Liver (tissue), 9 donors: ENCODE data around the gene GMDS. TPM values are rescaled to one million over a fixed set of nuclear protein-coding genes. Genes with fewer than 3 reads are reported as not detected.

Experiments
- DNase-seq: peaks from one replicate; pipeline ENCODE4 v3.0.0-alpha.2; 2017; ENCODE audit warnings: low spot score
- H3K27ac ChIP-seq, 2 donors: one replicate each; pipeline ENCODE4 v1.7.0; 2013; ENCODE audit warnings: inconsistent platforms in 2 of 2, low read length in 2 of 2, control low read depth in 1 of 2, low read depth in 1 of 2, mild to moderate bottlenecking in 1 of 2
- H3K27me3 ChIP-seq, 4 donors: one replicate each; pipeline versions ENCODE4 v1.6.1 to v1.7.0; 2013; ENCODE audit warnings: low read length in 3 of 4, inconsistent platforms in 1 of 4, mild to moderate bottlenecking in 1 of 4, moderate library complexity in 1 of 4; ENCODE audit not compliant: control insufficient read depth in 4 of 4, insufficient read depth in 4 of 4
- H3K36me3 ChIP-seq, 4 donors: one replicate each; pipeline versions ENCODE4 v1.6.1 to v1.7.0; 2013; ENCODE audit warnings: low read length in 3 of 4, mild to moderate bottlenecking in 3 of 4, low read depth in 1 of 4, moderate library complexity in 1 of 4; ENCODE audit not compliant: control insufficient read depth in 4 of 4, insufficient read depth in 3 of 4
- H3K4me1 ChIP-seq, 4 donors: one replicate each; pipeline versions ENCODE4 v1.6.1 to v1.7.0; 2013; ENCODE audit warnings: low read length in 3 of 4, mild to moderate bottlenecking in 3 of 4, moderate library complexity in 1 of 4; ENCODE audit not compliant: control insufficient read depth in 4 of 4, insufficient read depth in 4 of 4
- H3K4me3 ChIP-seq, 3 donors: one replicate each; pipeline versions ENCODE4 v1.6.1 to v1.7.0; 2013; ENCODE audit warnings: low read length in 3 of 3, control low read depth in 1 of 3, low read depth in 1 of 3, mild to moderate bottlenecking in 1 of 3
- H3K9ac ChIP-seq, 2 donors: one replicate each; pipeline ENCODE4 v1.7.0; 2013; ENCODE audit warnings: low read length in 2 of 2, mild to moderate bottlenecking in 2 of 2, moderate library complexity in 2 of 2, control low read depth in 1 of 2, low read depth in 1 of 2
- H3K9me3 ChIP-seq, 4 donors: one replicate each; pipeline versions ENCODE4 v1.6.1 to v1.7.0; 2013; ENCODE audit warnings: low read length in 3 of 4; ENCODE audit not compliant: control insufficient read depth in 4 of 4
- EGR1 ChIP-seq, 2 donors: IDR thresholded peaks; 2 replicates each; pipeline ENCODE4 v1.6.1; 2016 to 2018; ENCODE audit warnings: antibody characterized with exemption in 2 of 2, low read depth in 2 of 2
- FOXA1 ChIP-seq: IDR thresholded peaks from 2 replicates; pipeline ENCODE4 v1.6.1; 2016; ENCODE audit warnings: antibody characterized with exemption
- FOXA2 ChIP-seq: IDR thresholded peaks from 2 replicates; pipeline ENCODE4 v1.6.1; 2016; ENCODE audit warnings: antibody characterized with exemption
- GABPA ChIP-seq, 2 donors: IDR thresholded peaks in 1 of 2; conservative IDR thresholded peaks in 1 of 2; 2 replicates each; pipeline ENCODE4 v1.6.1; 2016; ENCODE audit warnings: antibody characterized with exemption in 2 of 2, mild to moderate bottlenecking in 1 of 2, moderate library complexity in 1 of 2
- HNF4A ChIP-seq, 2 donors: conservative IDR thresholded peaks; 2 replicates each; pipeline ENCODE4 v1.6.1; 2016; ENCODE audit warnings: antibody characterized with exemption in 2 of 2, mild to moderate bottlenecking in 2 of 2
- HNF4G ChIP-seq: IDR thresholded peaks from 2 replicates; pipeline ENCODE4 v1.6.1; 2016; ENCODE audit warnings: antibody characterized with exemption
- JUND ChIP-seq, 2 donors: IDR thresholded peaks; 2 replicates each; pipeline ENCODE4 v1.6.1; 2016; ENCODE audit warnings: antibody characterized with exemption in 2 of 2
- NR2F2 ChIP-seq: IDR thresholded peaks from 2 replicates; pipeline ENCODE4 v1.6.1; 2016; ENCODE audit warnings: antibody characterized with exemption
- RAD21 ChIP-seq, 2 donors: IDR thresholded peaks; 2 replicates each; pipeline ENCODE4 v1.6.1; 2016; ENCODE audit warnings: antibody characterized with exemption in 2 of 2, mild to moderate bottlenecking in 2 of 2
- RXRA ChIP-seq, 2 donors: IDR thresholded peaks; 2 replicates each; pipeline ENCODE4 v1.6.1; 2017 to 2018; ENCODE audit warnings: antibody characterized with exemption in 2 of 2, mild to moderate bottlenecking in 1 of 2
- SP1 ChIP-seq: IDR thresholded peaks from 2 replicates; pipeline ENCODE4 v1.6.1; 2018; ENCODE audit warnings: antibody characterized with exemption, mild to moderate bottlenecking
- TAF1 ChIP-seq: conservative IDR thresholded peaks from 2 replicates; pipeline ENCODE4 v1.6.1; 2016; ENCODE audit warnings: antibody characterized with exemption, mild to moderate bottlenecking
- YY1 ChIP-seq: IDR thresholded peaks from 2 replicates; pipeline ENCODE4 v1.6.1; 2016; ENCODE audit warnings: antibody characterized with exemption, mild to moderate bottlenecking
- WGBS: extraction: QIAGEN DNeasy Blood & Tissue Kit; methylation state at CpG from one replicate; pipeline ENCODE4 v1.1.7; 2013; 5-methylcytosine and 5-hydroxymethylcytosine counted together
- polyA plus RNA-seq, 2 donors: library from polyadenylated mRNA; stranded (reverse) in 1 of 2; unstranded in 1 of 2; fragments of 200-250 nt in 1 of 2; fragments of >200 nt in 1 of 2; fragmentation: Nextera tagmentation in 1 of 2; extraction: Ambion mirVana in 1 of 2; gene quantifications; one replicate each; pipeline versions ENCODE4 v1.2.1 to v1.2.3, GENCODE V29; 2013 to 2015
- total RNA-seq, 2 donors: library from RNA; depleted of rRNA; stranded (reverse); fragments of >200 nt; gene quantifications; one replicate each; pipeline ENCODE4 v1.2.3, GENCODE V29; 2014
- TF ChIP-seq, protein P1 (sequence below): IDR thresholded peaks from 2 replicates; pipeline ENCODE4 v1.6.1; 2016; ENCODE audit warnings: antibody characterized with exemption
- TF ChIP-seq, protein P2 (sequence below): IDR thresholded peaks from 2 replicates; pipeline ENCODE4 v1.6.1; 2016; ENCODE audit warnings: antibody characterized with exemption, mild to moderate bottlenecking
- TF ChIP-seq, protein P3 (sequence below): IDR thresholded peaks from 2 replicates; pipeline ENCODE4 v1.6.1; 2016; ENCODE audit warnings: antibody characterized with exemption
- TF ChIP-seq, protein P4 (sequence below): IDR thresholded peaks from 2 replicates; pipeline ENCODE4 v1.6.1; 2016; ENCODE audit warnings: antibody characterized with exemption
- TF ChIP-seq, protein P5 (sequence below): fragments of 150-350 bp; IDR thresholded peaks from 2 replicates; pipeline ENCODE4 v1.5.1; 2017; ENCODE audit warnings: improper control_type of control experiment, low read depth, low read length; ENCODE audit not compliant: missing input control
- donor health status: healthy.
- donor health status: healthy.
- donor health status: healthy.
- donor health status: healthy.
- donor health status: healthy.

GMDS gene
- total and polyA plus RNA-seq, 4 donors: 3.5 to 15.6 (median 13.0) TPM

DNA sequence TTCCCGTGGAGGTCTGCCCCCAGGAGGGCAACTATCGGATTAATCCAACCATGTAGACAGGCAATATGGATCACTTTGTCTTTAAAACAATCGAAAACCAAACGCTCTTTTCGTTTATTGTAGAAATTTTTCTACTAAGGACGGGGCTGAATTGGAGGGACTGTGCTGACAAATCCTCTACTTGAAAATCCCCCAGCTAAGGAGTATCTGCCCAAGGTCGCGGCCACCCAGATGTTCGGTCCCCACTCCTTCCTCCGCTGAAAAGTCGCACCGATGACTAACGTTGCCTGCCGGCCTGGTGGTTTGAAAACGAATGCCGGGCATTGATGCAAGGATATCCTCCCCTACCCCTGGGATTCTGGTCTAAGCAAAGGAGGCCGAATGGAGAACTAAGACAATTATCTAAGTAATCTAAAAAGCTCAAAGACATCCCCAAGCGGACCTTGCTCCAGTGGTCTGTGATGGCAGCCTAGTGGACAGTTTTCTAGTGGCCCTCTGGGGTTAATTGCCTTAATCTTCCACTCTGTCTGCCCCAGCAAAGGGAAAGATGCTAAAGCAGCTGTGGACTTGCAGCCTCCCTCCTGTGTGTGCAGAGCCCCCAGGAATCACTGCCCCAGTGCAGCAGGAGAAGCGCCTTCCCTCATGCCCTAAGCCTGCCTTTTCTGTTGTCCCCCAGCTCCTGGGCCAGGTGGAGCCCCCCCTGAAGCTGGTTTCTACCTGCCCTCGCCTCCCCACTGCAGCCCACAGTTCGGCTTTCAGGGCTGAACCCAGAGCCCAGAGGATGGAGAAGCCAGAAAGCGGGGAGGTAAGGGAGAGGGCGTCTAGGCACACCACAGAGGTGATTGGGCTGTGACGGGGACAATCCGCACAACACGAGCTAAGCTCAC is 639.3 kb downstream of the GMDS start:
- TF ChIP-seq, protein P1, sequence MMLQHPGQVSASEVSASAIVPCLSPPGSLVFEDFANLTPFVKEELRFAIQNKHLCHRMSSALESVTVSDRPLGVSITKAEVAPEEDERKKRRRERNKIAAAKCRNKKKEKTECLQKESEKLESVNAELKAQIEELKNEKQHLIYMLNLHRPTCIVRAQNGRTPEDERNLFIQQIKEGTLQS: no peak
- TF ChIP-seq HNF4G (no peak), HNF4A (conservative IDR thresholded peaks at IDR 0.05) (no peak), EGR1 (IDR thresholded peaks at IDR 0.05; ENCODE audit: low read depth in 2 of 2) (no peak), FOXA1 (no peak), FOXA2 (no peak), JUND (IDR thresholded peaks at IDR 0.05) (no peak), NR2F2 (no peak), RXRA (IDR thresholded peaks at IDR 0.05) (no peak), YY1 (no peak), GABPA (IDR thresholded peaks at IDR 0.05 in 1 of 2, conservative IDR thresholded peaks at IDR 0.05 in 1 of 2) (no peak), SP1 (no peak), RAD21 (IDR thresholded peaks at IDR 0.05) (no peak), TAF1 (no peak)
- TF ChIP-seq, protein P2, sequence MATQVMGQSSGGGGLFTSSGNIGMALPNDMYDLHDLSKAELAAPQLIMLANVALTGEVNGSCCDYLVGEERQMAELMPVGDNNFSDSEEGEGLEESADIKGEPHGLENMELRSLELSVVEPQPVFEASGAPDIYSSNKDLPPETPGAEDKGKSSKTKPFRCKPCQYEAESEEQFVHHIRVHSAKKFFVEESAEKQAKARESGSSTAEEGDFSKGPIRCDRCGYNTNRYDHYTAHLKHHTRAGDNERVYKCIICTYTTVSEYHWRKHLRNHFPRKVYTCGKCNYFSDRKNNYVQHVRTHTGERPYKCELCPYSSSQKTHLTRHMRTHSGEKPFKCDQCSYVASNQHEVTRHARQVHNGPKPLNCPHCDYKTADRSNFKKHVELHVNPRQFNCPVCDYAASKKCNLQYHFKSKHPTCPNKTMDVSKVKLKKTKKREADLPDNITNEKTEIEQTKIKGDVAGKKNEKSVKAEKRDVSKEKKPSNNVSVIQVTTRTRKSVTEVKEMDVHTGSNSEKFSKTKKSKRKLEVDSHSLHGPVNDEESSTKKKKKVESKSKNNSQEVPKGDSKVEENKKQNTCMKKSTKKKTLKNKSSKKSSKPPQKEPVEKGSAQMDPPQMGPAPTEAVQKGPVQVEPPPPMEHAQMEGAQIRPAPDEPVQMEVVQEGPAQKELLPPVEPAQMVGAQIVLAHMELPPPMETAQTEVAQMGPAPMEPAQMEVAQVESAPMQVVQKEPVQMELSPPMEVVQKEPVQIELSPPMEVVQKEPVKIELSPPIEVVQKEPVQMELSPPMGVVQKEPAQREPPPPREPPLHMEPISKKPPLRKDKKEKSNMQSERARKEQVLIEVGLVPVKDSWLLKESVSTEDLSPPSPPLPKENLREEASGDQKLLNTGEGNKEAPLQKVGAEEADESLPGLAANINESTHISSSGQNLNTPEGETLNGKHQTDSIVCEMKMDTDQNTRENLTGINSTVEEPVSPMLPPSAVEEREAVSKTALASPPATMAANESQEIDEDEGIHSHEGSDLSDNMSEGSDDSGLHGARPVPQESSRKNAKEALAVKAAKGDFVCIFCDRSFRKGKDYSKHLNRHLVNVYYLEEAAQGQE: no peak
- TF ChIP-seq, protein P3, sequence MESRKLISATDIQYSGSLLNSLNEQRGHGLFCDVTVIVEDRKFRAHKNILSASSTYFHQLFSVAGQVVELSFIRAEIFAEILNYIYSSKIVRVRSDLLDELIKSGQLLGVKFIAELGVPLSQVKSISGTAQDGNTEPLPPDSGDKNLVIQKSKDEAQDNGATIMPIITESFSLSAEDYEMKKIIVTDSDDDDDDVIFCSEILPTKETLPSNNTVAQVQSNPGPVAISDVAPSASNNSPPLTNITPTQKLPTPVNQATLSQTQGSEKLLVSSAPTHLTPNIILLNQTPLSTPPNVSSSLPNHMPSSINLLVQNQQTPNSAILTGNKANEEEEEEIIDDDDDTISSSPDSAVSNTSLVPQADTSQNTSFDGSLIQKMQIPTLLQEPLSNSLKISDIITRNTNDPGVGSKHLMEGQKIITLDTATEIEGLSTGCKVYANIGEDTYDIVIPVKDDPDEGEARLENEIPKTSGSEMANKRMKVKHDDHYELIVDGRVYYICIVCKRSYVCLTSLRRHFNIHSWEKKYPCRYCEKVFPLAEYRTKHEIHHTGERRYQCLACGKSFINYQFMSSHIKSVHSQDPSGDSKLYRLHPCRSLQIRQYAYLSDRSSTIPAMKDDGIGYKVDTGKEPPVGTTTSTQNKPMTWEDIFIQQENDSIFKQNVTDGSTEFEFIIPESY: no peak
- TF ChIP-seq, protein P4, sequence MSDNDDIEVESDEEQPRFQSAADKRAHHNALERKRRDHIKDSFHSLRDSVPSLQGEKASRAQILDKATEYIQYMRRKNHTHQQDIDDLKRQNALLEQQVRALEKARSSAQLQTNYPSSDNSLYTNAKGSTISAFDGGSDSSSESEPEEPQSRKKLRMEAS: no peak
- TF ChIP-seq, protein P5, sequence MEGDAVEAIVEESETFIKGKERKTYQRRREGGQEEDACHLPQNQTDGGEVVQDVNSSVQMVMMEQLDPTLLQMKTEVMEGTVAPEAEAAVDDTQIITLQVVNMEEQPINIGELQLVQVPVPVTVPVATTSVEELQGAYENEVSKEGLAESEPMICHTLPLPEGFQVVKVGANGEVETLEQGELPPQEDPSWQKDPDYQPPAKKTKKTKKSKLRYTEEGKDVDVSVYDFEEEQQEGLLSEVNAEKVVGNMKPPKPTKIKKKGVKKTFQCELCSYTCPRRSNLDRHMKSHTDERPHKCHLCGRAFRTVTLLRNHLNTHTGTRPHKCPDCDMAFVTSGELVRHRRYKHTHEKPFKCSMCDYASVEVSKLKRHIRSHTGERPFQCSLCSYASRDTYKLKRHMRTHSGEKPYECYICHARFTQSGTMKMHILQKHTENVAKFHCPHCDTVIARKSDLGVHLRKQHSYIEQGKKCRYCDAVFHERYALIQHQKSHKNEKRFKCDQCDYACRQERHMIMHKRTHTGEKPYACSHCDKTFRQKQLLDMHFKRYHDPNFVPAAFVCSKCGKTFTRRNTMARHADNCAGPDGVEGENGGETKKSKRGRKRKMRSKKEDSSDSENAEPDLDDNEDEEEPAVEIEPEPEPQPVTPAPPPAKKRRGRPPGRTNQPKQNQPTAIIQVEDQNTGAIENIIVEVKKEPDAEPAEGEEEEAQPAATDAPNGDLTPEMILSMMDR: no peak
- Histone ChIP-seq H3K4me3 (no peak overlapping the region), H3K27me3 (peaks cover 0 to 30% (median 13%) of the 10 kb centered on the region in 4 donors), H3K36me3 (no peaks in the 10 kb centered on the region), H3K9me3 (peaks cover 0 to 3% (median 0%) of the 10 kb centered on the region in 4 donors), H3K9ac (no peak overlapping the region), H3K27ac (no peak overlapping the region), H3K4me1 (peaks cover 20 to 53% (median 35%) of the 10 kb centered on the region in 4 donors)
- no peak for DNase-seq
- 13% methylated on average over 26 of the region's 26 CpGs for WGBS
